Stimulated activated CD4-positive, alpha-beta T cell treated with anti-CD3 and anti-CD28 coated beads, Interleukin-15, amount 100 ng/mL, for 48 hours (primary cell): ENCODE results near the gene NGF.

ENCODE experiments used
- DNase-seq, 2 donors: peaks; one replicate each; pipeline ENCODE4 v3.0.0-alpha.2; 2020; ENCODE audit warnings: low read depth in 2 of 2

Gene NGF

GRCh38 chr1:115283249-115283648 lies 54.8 kb downstream of the NGF start:
- no peak for DNase-seq

- no peak for DNase-seq
Measured at GRCh38 chr1:115282807-115283208, 55.2 kb downstream of the NGF start.

DNA sequence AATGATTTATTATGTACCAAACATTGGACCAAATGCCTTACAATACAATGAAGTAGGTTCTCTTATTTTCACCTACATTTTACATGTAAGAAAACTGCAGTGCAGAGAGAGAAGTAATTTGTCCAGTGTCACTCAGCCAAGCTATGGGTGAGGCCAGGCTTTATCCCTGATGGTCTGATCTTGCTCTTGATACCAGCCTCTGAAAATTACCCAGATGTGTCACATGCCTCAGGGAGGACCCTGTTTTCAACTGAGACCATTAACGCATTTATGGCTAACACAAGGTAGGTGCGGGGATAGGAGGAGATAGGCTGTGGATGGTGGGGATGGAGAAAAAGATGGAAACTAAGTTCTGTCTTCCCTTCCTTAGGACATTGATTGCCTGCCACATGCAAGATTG lies 56.9 kb downstream of the NGF start:
- DNase-seq, result no peak

- no peak for DNase-seq
Measured at GRCh38 chr1:115280064-115280463, 58.0 kb downstream of the NGF start.

DNA sequence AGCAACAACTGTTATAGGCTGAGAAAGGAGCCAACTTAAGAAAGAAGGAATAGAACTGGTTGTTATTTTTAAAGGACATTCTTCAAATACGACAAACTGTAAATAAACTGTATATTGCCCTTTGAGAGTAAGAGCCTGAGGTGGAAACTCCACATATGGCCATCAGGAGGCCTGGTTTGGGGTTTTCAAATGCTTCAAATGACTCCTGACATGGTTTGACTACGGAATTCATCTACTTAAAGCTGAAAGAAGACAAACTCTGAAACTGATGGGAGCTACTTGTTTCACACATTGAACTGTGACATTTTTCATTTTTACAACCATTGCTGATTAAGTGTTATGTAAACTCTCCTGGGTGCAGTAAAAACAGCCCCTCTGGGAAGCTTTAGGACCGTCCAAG lies 59.8 kb downstream of the NGF start:
- DNase-seq, result no peak

DNA sequence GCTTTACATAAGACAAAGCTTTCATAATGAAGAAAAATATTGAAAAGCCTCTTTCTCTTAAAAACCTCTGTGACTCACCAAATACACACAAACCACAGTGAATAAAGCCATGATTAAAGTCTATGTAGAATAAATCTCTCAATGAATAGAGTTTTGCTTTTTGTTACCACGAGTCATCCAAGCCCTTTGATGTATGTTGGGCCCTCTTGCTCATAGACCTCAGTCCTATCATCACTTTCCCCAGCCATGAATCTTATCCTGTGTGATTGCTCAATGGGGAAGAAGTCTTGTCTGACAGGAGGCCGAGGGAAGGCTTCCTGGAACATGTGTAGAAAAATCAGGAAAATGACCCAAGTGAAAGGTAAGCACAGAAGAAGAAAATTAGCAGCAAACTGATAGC lies 60.8 kb downstream of the NGF start:
- DNase-seq, result peak in 1 of 2 donors; percentile 2

GRCh38 chr1:115275216-115275615 lies 62.8 kb downstream of the NGF start:
- no peak for DNase-seq

DNA sequence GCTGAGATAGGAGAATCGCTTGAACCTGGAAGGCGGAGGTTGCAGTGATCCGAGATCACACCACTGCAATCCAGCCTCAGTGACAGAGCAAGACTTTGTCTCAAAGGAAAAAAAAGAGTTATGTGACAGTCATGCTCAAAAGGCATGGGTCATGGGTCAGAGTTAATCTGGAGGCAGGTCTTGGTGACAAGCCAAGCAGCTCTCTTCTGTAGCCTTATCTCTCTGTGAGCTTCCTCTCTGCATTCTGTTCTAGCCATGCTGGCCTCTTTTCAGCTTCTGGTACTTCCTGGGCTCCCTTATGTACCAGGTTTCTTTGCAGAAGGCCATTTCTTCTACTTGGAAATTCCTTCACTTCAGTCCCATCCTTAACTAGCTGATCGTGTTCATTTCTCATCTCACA lies 63.6 kb downstream of the NGF start:
- no peak for DNase-seq

- DNase-seq, result no peak
Measured at GRCh38 chr1:115266729-115267421, 71.2 kb downstream of the NGF start.

GRCh38 chr1:115265099-115265498 lies 73.0 kb downstream of the NGF start:
- DNase-seq, result no peak

DNA sequence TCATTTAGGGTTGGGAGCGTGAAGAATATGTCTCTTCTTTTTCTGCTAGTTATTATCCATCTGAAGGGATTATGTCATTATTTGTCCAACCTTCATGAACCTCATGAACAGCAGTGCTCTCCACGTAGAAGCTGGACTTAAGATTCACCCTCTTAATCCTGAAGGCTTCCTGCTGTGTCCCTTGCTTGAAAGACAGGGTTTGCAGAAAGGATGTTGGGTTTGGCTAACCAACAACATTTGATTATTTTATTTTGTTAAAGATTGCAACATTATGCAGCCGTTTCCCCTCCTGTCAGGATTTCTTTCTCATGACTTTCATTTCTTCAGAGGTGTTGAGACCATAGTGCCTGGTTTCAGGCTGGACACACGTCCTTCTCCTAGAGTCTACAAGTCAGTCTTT lies 75.2 kb downstream of the NGF start:
- no peak for DNase-seq

- no peak for DNase-seq
Measured at GRCh38 chr1:115261496-115261895, 76.6 kb downstream of the NGF start.

GRCh38 chr1:115258302-115258866 lies 79.7 kb downstream of the NGF start:
- DNase-seq, result no peak

DNA sequence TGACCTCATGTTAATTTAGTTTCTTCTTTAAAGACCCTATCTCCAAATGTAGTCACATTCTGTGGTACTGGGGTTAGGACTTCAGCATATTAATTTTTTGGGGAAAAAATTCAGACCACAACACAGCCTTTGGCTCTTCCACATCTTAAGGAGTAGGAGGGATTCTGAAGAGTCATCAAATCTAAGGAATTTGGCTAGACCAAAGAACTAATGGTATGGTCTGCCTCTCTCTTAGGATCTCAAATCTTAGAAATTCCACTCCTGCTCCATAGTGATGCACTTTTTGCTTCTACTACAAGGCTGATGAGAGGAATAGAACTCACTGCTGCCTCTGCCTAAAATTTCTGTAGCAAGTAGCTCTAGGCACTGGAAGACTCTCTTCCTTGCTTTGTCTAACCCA lies 80.5 kb downstream of the NGF start:
- DNase-seq, result no peak

GRCh38 chr1:115255154-115255553 lies 82.9 kb downstream of the NGF start:
- no peak for DNase-seq

GRCh38 chr1:115252585-115252984 lies 85.5 kb downstream of the NGF start:
- no peak for DNase-seq

DNA sequence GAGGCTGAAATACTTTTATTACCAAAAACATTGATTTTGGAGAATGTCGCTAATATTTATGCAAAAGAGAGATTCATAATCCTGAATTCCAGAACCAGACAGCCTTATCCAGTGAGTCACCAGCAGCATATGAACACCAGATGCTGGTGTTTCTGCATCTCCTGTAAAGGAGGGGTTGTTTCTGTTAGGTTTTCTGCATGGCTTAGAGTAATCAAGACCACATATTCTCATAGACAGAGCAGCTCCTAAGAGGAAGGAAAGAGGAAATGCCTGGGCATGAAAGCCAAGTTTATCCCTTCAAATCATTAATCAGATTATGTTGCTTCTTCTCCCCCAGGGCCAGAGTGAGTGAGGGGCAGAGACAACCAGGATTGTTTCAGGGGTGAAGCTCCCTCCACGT lies 86.2 kb downstream of the NGF start:
- no peak for DNase-seq

- no peak for DNase-seq
Measured at GRCh38 chr1:115251340-115251748, 86.7 kb downstream of the NGF start.

GRCh38 chr1:115246526-115246925 lies 91.5 kb downstream of the NGF start:
- DNase-seq, result no peak

GRCh38 chr1:115245227-115245626 lies 92.8 kb downstream of the NGF start:
- no peak for DNase-seq

- no peak for DNase-seq
Measured at GRCh38 chr1:115242543-115242942, 95.5 kb downstream of the NGF start.

- no peak for DNase-seq
Measured at GRCh38 chr1:115241309-115241708, 96.7 kb downstream of the NGF start.

GRCh38 chr1:115240297-115240696 lies 97.8 kb downstream of the NGF start:
- no peak for DNase-seq

DNA sequence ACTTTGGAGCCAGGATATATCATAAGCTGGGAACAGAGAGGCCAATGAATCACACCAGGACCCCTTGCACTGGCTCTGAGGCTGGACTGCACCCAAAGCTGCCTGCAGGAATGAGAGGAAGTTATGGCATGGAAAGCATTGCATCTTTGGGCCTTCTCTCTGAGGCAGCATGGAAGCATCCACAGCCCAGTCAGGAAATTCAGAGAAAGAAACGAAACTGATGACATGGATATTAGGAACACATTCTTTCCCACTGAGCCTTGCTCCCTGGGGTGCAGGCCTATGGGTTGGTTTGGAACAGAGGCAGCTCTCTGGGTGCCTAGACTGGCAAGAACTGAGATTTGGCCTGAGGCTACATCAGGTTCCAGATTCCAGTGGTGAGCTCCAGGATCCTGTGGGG lies 98.6 kb downstream of the NGF start:
- DNase-seq, result no peak
